K562 (cell line): ENCODE data around the gene CEACAM21. TPM values are rescaled to one million over a fixed set of nuclear protein-coding genes. Genes with fewer than 3 reads are reported as not detected.
A peak's percentile ranks its signal among the peaks of the same experiment; 100 is the strongest.

Experiments used
- ATAC-seq: fragments of 200-7000 bp; cut with Tn5 transposase; 3 replicates; pipeline ENCODE4 v1.9.1; 2020; ENCODE audit warnings: moderate library complexity
- BruUV-seq: library from RNA; stranded (reverse); fragments of 400-500 nt; replicated peaks from 2 replicates; lab custom pipeline; 2021; lab: Mats Ljungman, UMichigan
- CTCF ChIA-PET: fragments of 300-600 bp; formaldehyde crosslinking; extraction: SDS; loops from one replicate; lab custom pipeline; 2021; ENCODE audit warnings: low intra/inter-chr PET ratio; lab: Yijun Ruan, JAX
- POLR2A ChIA-PET: fragments of 300-600, 350-650 bp; sonication (Branson Sonifier 250); formaldehyde crosslinking; extraction: SDS; loops from one replicate; lab custom pipeline; 2021; ENCODE audit warnings: antibody characterized with exemption, inconsistent platforms; lab: Yijun Ruan, JAX
- DNase-seq, 4 experiments: peaks; one replicate each; pipeline versions ENCODE4 v3.0.0 to v3.0.0-alpha.2; 2011 to 2018; ENCODE audit warnings: low spot score in 3 of 4, mixed read lengths in 3 of 4; ENCODE audit errors: extremely low read depth in 1 of 4
- FAIRE-seq: peaks from 2 replicates; lab custom pipeline; 2011; peaks lifted over from hg19 to GRCh38; lab: Jason Lieb, UNC
- H2AFZ ChIP-seq: 2 replicates; pipeline ENCODE4 v1.6.0; 2011; ENCODE audit warnings: low read depth, low read length, control low read depth, inconsistent platforms
- H3K27ac ChIP-seq: fragments of 200-600 bp; 3 replicates; pipeline ENCODE4 v1.8.0; 2011; ENCODE audit warnings: low read depth, mild to moderate bottlenecking, control low read depth, inconsistent platforms, low read length, moderate library complexity, mixed read lengths; ENCODE audit errors: extremely low read depth
- H3K27me3 ChIP-seq, 2 experiments: fragments of 300-600 bp in 1 of 2; 2 replicates in 1 of 2; 3 replicates in 1 of 2; pipeline versions ENCODE4 v1.6.0 to v1.8.0; 2011; ENCODE audit warnings: inconsistent platforms in 2 of 2, low read length in 2 of 2, mild to moderate bottlenecking in 1 of 2, mixed read lengths in 1 of 2, moderate library complexity in 1 of 2; ENCODE audit not compliant: control insufficient read depth in 2 of 2, insufficient read depth in 2 of 2
- H3K36me3 ChIP-seq: fragments of 300-600 bp; 3 replicates; pipeline ENCODE4 v1.8.0; 2011; ENCODE audit warnings: mild to moderate bottlenecking, low read length, inconsistent platforms; ENCODE audit not compliant: control insufficient read depth, insufficient read depth
- H3K4me1 ChIP-seq, 2 experiments: fragments of 200-600 bp in 1 of 2; replicated peaks in 1 of 2; 2 replicates in 1 of 2; 3 replicates in 1 of 2; pipeline versions ENCODE4 v1.5.1 to v1.8.0; 2011; ENCODE audit warnings: inconsistent platforms in 2 of 2, low read length in 2 of 2, mild to moderate bottlenecking in 1 of 2, mixed read lengths in 1 of 2, moderate library complexity in 1 of 2; ENCODE audit not compliant: control insufficient read depth in 2 of 2, insufficient read depth in 2 of 2
- H3K4me2 ChIP-seq: 2 replicates; pipeline ENCODE4 v1.6.1; 2011; ENCODE audit warnings: low read length, control low read depth, inconsistent platforms, mixed read lengths; ENCODE audit not compliant: insufficient read depth
- H3K4me3 ChIP-seq: fragments of 200-600 bp; sonication (generic), shearing (Covaris generic); 2 replicates; pipeline ENCODE4 v1.5.1; 2016; ENCODE audit warnings: control low read depth, inconsistent platforms
- H3K79me2 ChIP-seq: fragments of 200-600 bp; 3 replicates; pipeline ENCODE4 v1.8.0; 2011; ENCODE audit warnings: low read length, inconsistent platforms; ENCODE audit not compliant: control insufficient read depth, insufficient read depth
- H3K9ac ChIP-seq, 2 experiments: 2 replicates each; pipeline versions ENCODE4 v1.6.0 to v1.6.1; 2011; ENCODE audit warnings: low read depth in 2 of 2, low read length in 2 of 2, control low read depth in 1 of 2, inconsistent platforms in 1 of 2, mild to moderate bottlenecking in 1 of 2, mixed read lengths in 1 of 2; ENCODE audit not compliant: insufficient read depth in 1 of 2
- H3K9me1 ChIP-seq: one replicate; pipeline ENCODE4 v1.6.0; 2011; ENCODE audit warnings: inconsistent platforms, mild to moderate bottlenecking, low read length, moderate library complexity; ENCODE audit not compliant: control insufficient read depth, insufficient read depth
- H3K9me3 ChIP-seq: replicated peaks from 2 replicates; pipeline ENCODE4 v1.5.1; 2011; ENCODE audit warnings: low read depth, low read length, inconsistent platforms; ENCODE audit not compliant: control insufficient read depth, insufficient read depth
- H4K20me1 ChIP-seq: replicated peaks from 2 replicates; pipeline ENCODE4 v1.6.1; 2011; ENCODE audit warnings: low read length, inconsistent platforms, mixed read lengths; ENCODE audit not compliant: control insufficient read depth, insufficient read depth
- CEBPB ChIP-seq: fragments of 450-650 bp; IDR thresholded peaks from 2 replicates; pipeline ENCODE4 v1.6.1; 2016; ENCODE audit warnings: missing genetic modification characterization, missing compliant biosample characterization
- WGBS: fragments of 100-300 bp; shearing (Covaris generic); methylation state at CpG from one replicate; pipeline ENCODE4 v1.1.6; 2016; ENCODE audit warnings: low coverage, mixed read lengths; ENCODE audit not compliant: insufficient coverage; ENCODE audit errors: missing lambda C conversion rate; 5-methylcytosine and 5-hydroxymethylcytosine counted together
- in situ Hi-C: fragments of 300-500 bp; cut with MboI; formaldehyde crosslinking; loops from 4 replicates; pipeline ENCODE4 v1.15.0; 2018; ENCODE audit warnings: inconsistent platforms, mixed read lengths
- intact Hi-C: fragments of 100-400 bp; cut with micrococcal nuclease; formaldehyde crosslinking; loops from 2 replicates; pipeline ENCODE4 v1.14.2; 2022
- polyA plus RNA-seq, 8 experiments: library from polyadenylated mRNA; depleted of rRNA in 4 of 8; stranded (reverse) in 5 of 8; unstranded in 3 of 8; fragments of >200 nt; fragmentation: Nextera tagmentation in 2 of 8; fragmentation: Illumina TruSeq in 1 of 8; extraction: Ambion mirVana in 2 of 8; extraction: Trizol in 1 of 8; gene quantifications; 2 replicates each; pipeline versions ENCODE4 v1.2.1 to v1.2.3, GENCODE V29; 2011 to 2014; ENCODE audit warnings: inconsistent platforms in 1 of 8, missing spikeins in 1 of 8
- total RNA-seq, 7 experiments: library from RNA; depleted of rRNA in 6 of 7; stranded (reverse); fragments of >200 nt in 6 of 7; fragmentation: Illumina TruSeq in 2 of 7; extraction: Trizol in 2 of 7; gene quantifications; 2 replicates each; pipeline versions ENCODE4 v1.2.1 to v1.2.3, GENCODE V29; 2011 to 2021; ENCODE audit warnings: low replicate concordance in 1 of 7
- TF ChIP-seq, protein P1 (sequence below): fragments of 250-450 bp; sonication (Bioruptor Pico); IDR thresholded peaks from 2 replicates; pipeline ENCODE4 v1.4.0; 2020

CEACAM21 gene
- total and polyA plus RNA-seq, 9 of the 15 experiments (the other 6 are each of a cell fraction or from before 2014, with no cell fraction given): 0.06 to 0.40 (median 0.18) TPM; not detected in 1

GRCh38 chr19:41612483-41612882 is 36.5 kb downstream of the CEACAM21 start:
- FAIRE-seq: no peak
- in situ Hi-C loops (no loop called here), intact Hi-C loops (no loop called here)
- Histone ChIP-seq H3K36me3 (no peaks in the 10 kb centered on the region), H3K4me2 (no peak overlapping the region), H2AFZ (no peak overlapping the region), H3K4me3 (no peak overlapping the region), H3K27me3 (no peaks in the 10 kb centered on the region; a peak in 1 of 5 replicates), H4K20me1 (peaks cover 5% of the 10 kb centered on the region; the same call in 1 of the 2 replicates), H3K9ac (no peak overlapping the region), H3K4me1 (no peaks in the 10 kb centered on the region), H3K27ac (no peak overlapping the region), H3K9me1 (peaks cover 5% of the 10 kb centered on the region), H3K9me3 (no peaks in the 10 kb centered on the region)
- WGBS: 0% methylated on average over 4 of the region's 4 CpGs
- CTCF ChIA-PET: no interaction called here
- no TSS peak for BruUV-seq
- no peak for DNase-seq
- POLR2A ChIA-PET: interaction anchor here (0.7 to 0.8 kb wide), 2 partner anchors 10 to 76 kb away, joined by 3 to 4 read pairs; partner anchors contain the start of gene CEACAM7
- ATAC-seq: no peak
- TF ChIP-seq, protein P1, sequence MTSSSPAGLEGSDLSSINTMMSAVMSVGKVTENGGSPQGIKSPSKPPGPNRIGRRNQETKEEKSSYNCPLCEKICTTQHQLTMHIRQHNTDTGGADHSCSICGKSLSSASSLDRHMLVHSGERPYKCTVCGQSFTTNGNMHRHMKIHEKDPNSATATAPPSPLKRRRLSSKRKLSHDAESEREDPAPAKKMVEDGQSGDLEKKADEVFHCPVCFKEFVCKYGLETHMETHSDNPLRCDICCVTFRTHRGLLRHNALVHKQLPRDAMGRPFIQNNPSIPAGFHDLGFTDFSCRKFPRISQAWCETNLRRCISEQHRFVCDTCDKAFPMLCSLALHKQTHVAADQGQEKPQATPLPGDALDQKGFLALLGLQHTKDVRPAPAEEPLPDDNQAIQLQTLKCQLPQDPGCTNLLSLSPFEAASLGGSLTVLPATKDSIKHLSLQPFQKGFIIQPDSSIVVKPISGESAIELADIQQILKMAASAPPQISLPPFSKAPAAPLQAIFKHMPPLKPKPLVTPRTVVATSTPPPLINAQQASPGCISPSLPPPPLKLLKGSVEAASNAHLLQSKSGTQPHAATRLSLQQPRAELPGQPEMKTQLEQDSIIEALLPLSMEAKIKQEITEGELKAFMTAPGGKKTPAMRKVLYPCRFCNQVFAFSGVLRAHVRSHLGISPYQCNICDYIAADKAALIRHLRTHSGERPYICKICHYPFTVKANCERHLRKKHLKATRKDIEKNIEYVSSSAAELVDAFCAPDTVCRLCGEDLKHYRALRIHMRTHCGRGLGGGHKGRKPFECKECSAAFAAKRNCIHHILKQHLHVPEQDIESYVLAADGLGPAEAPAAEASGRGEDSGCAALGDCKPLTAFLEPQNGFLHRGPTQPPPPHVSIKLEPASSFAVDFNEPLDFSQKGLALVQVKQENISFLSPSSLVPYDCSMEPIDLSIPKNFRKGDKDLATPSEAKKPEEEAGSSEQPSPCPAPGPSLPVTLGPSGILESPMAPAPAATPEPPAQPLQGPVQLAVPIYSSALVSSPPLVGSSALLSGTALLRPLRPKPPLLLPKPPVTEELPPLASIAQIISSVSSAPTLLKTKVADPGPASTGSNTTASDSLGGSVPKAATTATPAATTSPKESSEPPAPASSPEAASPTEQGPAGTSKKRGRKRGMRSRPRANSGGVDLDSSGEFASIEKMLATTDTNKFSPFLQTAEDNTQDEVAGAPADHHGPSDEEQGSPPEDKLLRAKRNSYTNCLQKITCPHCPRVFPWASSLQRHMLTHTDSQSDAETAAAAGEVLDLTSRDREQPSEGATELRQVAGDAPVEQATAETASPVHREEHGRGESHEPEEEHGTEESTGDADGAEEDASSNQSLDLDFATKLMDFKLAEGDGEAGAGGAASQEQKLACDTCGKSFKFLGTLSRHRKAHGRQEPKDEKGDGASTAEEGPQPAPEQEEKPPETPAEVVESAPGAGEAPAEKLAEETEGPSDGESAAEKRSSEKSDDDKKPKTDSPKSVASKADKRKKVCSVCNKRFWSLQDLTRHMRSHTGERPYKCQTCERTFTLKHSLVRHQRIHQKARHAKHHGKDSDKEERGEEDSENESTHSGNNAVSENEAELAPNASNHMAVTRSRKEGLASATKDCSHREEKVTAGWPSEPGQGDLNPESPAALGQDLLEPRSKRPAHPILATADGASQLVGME (CRISPR knock-in tag): no peak
- TF ChIP-seq CEBPB (tag): peak; percentile 42; the same call in 1 of the 2 replicates
- TF ChIP-seq, all 486 proteins: peak for 1
- no peaks in the 10 kb centered on the region for H3K79me2 ChIP-seq
